GM12878 (cell line): ENCODE measurements around the gene FOXP4. TPM values are rescaled to one million over a fixed set of nuclear protein-coding genes. Genes with fewer than 3 reads are reported as not detected.

Source experiments
- CHD1 ChIP-seq: IDR thresholded peaks from 2 replicates; pipeline ENCODE4 v1.6.1; 2012; ENCODE audit warnings: low read depth, low read length, improper control_type of control experiment
- DPF2 ChIP-seq: fragments of 450-650 bp; IDR thresholded peaks from 2 replicates; pipeline ENCODE4 v1.6.1; 2017; ENCODE audit warnings: mild to moderate bottlenecking
- E4F1 ChIP-seq: fragments of 450-650 bp; IDR thresholded peaks from 2 replicates; pipeline ENCODE4 v1.6.1; 2018; ENCODE audit warnings: borderline replicate concordance, mild to moderate bottlenecking; ENCODE audit not compliant: partially characterized antibody
- ETV6 ChIP-seq, 2 experiments: fragments of 450-650 bp in 1 of 2; IDR thresholded peaks in 1 of 2; conservative IDR thresholded peaks in 1 of 2; 2 replicates each; pipeline ENCODE4 v1.6.1; 2014; ENCODE audit warnings: antibody characterized with exemption in 1 of 2, borderline replicate concordance in 1 of 2, low read depth in 1 of 2, mild to moderate bottlenecking in 1 of 2, moderate library complexity in 1 of 2
- GATAD2B ChIP-seq: fragments of 450-650 bp; conservative IDR thresholded peaks from 2 replicates; pipeline ENCODE4 v1.6.1; 2017; ENCODE audit warnings: low read depth, mild to moderate bottlenecking, moderate library complexity
- KLF5 ChIP-seq: fragments of 450-650 bp; IDR thresholded peaks from 2 replicates; pipeline ENCODE4 v1.6.1; 2014; ENCODE audit warnings: mild to moderate bottlenecking; ENCODE audit not compliant: partially characterized antibody
- NFIC ChIP-seq: IDR thresholded peaks from 2 replicates; pipeline ENCODE4 v1.6.1; 2012; ENCODE audit warnings: low read depth, mild to moderate bottlenecking, inconsistent platforms, low read length, moderate library complexity
- RAD51 ChIP-seq: fragments of 450-650 bp; IDR thresholded peaks from 2 replicates; pipeline ENCODE4 v1.6.1; 2016; ENCODE audit warnings: moderate library complexity, mild to moderate bottlenecking, inconsistent platforms
- RB1 ChIP-seq: fragments of 450-650 bp; formaldehyde crosslinking; IDR thresholded peaks from 2 replicates; pipeline ENCODE4 v1.6.1; 2017; ENCODE audit warnings: mild to moderate bottlenecking, borderline replicate concordance
- SMAD5 ChIP-seq: IDR thresholded peaks from 2 replicates; pipeline ENCODE4 v1.6.1; 2016; ENCODE audit warnings: antibody characterized with exemption, low read depth
- SMC3 ChIP-seq: IDR thresholded peaks from 2 replicates; pipeline ENCODE4 v1.6.1; 2011; ENCODE audit warnings: low read length, improper control_type of control experiment, borderline replicate concordance
- TCF12 ChIP-seq: IDR thresholded peaks from 2 replicates; pipeline ENCODE4 v1.6.1; 2011; ENCODE audit warnings: low read depth, mild to moderate bottlenecking, low read length
- TCF3 ChIP-seq: IDR thresholded peaks from 2 replicates; pipeline ENCODE4 v1.6.1; 2012; ENCODE audit warnings: low read depth, mild to moderate bottlenecking, low read length, borderline replicate concordance; ENCODE audit not compliant: insufficient read depth
- polyA plus RNA-seq, 11 experiments: library from polyadenylated mRNA; depleted of rRNA in 4 of 11; unstranded in 6 of 11; stranded (reverse) in 5 of 11; fragments of >200 nt; fragmentation: Nextera tagmentation in 4 of 11; fragmentation: Illumina TruSeq in 1 of 11; extraction: Ambion mirVana in 4 of 11; extraction: Trizol in 1 of 11; gene quantifications; 1 replicate in 1 of 11; 2 replicates in 10 of 11; pipeline versions ENCODE4 v1.2.1 to v1.2.3, GENCODE V29; 2011 to 2016; ENCODE audit warnings: inconsistent platforms in 2 of 11, missing spikeins in 2 of 11, low read depth in 1 of 11
- total RNA-seq, 4 experiments: library from RNA; depleted of rRNA in 3 of 4; stranded (reverse); fragments of >200 nt in 3 of 4; fragmentation: Illumina TruSeq in 1 of 4; extraction: Trizol in 1 of 4; gene quantifications; 2 replicates each; pipeline versions ENCODE4 v1.2.1 to v1.2.3, GENCODE V29; 2013 to 2021
- TF ChIP-seq, protein P1 (sequence below): fragments of 450-650 bp; IDR thresholded peaks from 2 replicates; pipeline ENCODE4 v1.6.1; 2017; ENCODE audit warnings: mild to moderate bottlenecking, low read depth, inconsistent platforms; ENCODE audit not compliant: poor library complexity, severe bottlenecking

The FOXP4 gene
- total and polyA plus RNA-seq, 10 of the 15 experiments (the other 5 are each of a cell fraction or from before 2014, with no cell fraction given): 0.31 to 46.1 (median 2.3) TPM

- peak in 1 of 2 experiments; percentile 22; a peak in 1 of 4 replicates for TF ChIP-seq ETV6 (conservative IDR thresholded peaks at IDR 0.05 in 1 of 2, IDR thresholded peaks at IDR 0.05 in 1 of 2; ENCODE audit: borderline replicate concordance in 1 of 2, low read depth in 1 of 2)
- TF ChIP-seq TCF3: 0 out of 2 replicates have a peak, but pooled peaks have one; percentile 28
- TF ChIP-seq RAD51: peak; percentile 80
- no peak for TF ChIP-seq TCF12
- TF ChIP-seq SMC3: no peak
- peak; percentile 77 for TF ChIP-seq GATAD2B
- peak; percentile 58; the same call in 1 of the 2 replicates for TF ChIP-seq SMAD5
- peak; percentile 51; the same call in 1 of the 2 replicates for TF ChIP-seq RB1
- TF ChIP-seq DPF2: peak; percentile 78
- TF ChIP-seq KLF5: peak; percentile 74
- TF ChIP-seq, protein P1, sequence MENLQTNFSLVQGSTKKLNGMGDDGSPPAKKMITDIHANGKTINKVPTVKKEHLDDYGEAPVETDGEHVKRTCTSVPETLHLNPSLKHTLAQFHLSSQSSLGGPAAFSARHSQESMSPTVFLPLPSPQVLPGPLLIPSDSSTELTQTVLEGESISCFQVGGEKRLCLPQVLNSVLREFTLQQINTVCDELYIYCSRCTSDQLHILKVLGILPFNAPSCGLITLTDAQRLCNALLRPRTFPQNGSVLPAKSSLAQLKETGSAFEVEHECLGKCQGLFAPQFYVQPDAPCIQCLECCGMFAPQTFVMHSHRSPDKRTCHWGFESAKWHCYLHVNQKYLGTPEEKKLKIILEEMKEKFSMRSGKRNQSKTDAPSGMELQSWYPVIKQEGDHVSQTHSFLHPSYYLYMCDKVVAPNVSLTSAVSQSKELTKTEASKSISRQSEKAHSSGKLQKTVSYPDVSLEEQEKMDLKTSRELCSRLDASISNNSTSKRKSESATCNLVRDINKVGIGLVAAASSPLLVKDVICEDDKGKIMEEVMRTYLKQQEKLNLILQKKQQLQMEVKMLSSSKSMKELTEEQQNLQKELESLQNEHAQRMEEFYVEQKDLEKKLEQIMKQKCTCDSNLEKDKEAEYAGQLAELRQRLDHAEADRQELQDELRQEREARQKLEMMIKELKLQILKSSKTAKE: peak; percentile 64
- peak; percentile 51; the same call in 1 of the 2 replicates for TF ChIP-seq NFIC
- TF ChIP-seq E4F1: no peak
- 0 out of 2 replicates have a peak, but pooled peaks have one; percentile 49 for TF ChIP-seq CHD1
- TF ChIP-seq, all 136 proteins: peak for 48
Measured at GRCh38 chr6:41545703-41546474, at the start of gene FOXP4 (continued).
